GM12878 (cell line): ENCODE results near the gene CAPN7. TPM values are rescaled to one million over a fixed set of nuclear protein-coding genes. Genes with fewer than 3 reads are reported as not detected.

Source experiments
- ATAC-seq: fragments of 200-7000 bp; cut with Tn5 transposase; 3 replicates; pipeline ENCODE4 v1.9.1; 2020; ENCODE audit warnings: mild to moderate bottlenecking, moderate library complexity
- BruUV-seq: library from RNA; stranded (reverse); fragments of 400-500 nt; replicated peaks from 2 replicates; lab custom pipeline; 2021; lab: Mats Ljungman, UMichigan
- CTCF ChIA-PET: fragments of 300-600 bp; sonication (Branson Sonifier 250); formaldehyde crosslinking; extraction: SDS; loops from one replicate; lab custom pipeline; 2021; ENCODE audit warnings: inconsistent platforms; lab: Yijun Ruan, JAX
- POLR2A ChIA-PET: fragments of 350-600 bp; formaldehyde crosslinking; extraction: SDS; loops from one replicate; lab custom pipeline; 2021; ENCODE audit warnings: inconsistent platforms; lab: Charles Lee
- RAD21 ChIA-PET: fragments of 300-600 bp; sonication (Branson Sonifier 250); formaldehyde crosslinking; loops from one replicate; lab custom pipeline; 2023; ENCODE audit warnings: antibody characterized with exemption; ENCODE audit not compliant: unreplicated experiment; lab: Charles Lee
- SMC1A ChIA-PET: fragments of 300-600 bp; sonication (Branson Sonifier 250); formaldehyde crosslinking; loops from one replicate; lab custom pipeline; 2023; ENCODE audit not compliant: unreplicated experiment, uncharacterized antibody; lab: Charles Lee
- DNase-seq: peaks from one replicate; pipeline ENCODE4 v3.0.0-alpha.2; 2011; ENCODE audit warnings: low read depth, low spot score
- FAIRE-seq: peaks from 3 replicates; lab custom pipeline; 2011; peaks lifted over from hg19 to GRCh38; lab: Jason Lieb, UNC
- H2AFZ ChIP-seq: 2 replicates; pipeline ENCODE4 v1.6.0; 2011; ENCODE audit warnings: low read depth, low read length, control low read depth; ENCODE audit not compliant: control insufficient read depth
- H3K27ac ChIP-seq: 2 replicates; pipeline ENCODE4 v1.5.1; 2011; ENCODE audit warnings: control low read depth; ENCODE audit not compliant: control insufficient read depth, insufficient read depth
- H3K27me3 ChIP-seq, 2 experiments: replicated peaks in 1 of 2; 2 replicates each; pipeline versions ENCODE4 v1.6.0 to v1.6.1; 2011; ENCODE audit warnings: low read length in 1 of 2; ENCODE audit not compliant: control insufficient read depth in 2 of 2, insufficient read depth in 2 of 2
- H3K36me3 ChIP-seq, 2 experiments: 2 replicates each; pipeline ENCODE4 v1.5.1; 2011; ENCODE audit warnings: low read length in 1 of 2; ENCODE audit not compliant: control insufficient read depth in 2 of 2, insufficient read depth in 2 of 2
- H3K4me1 ChIP-seq: 2 replicates; pipeline ENCODE4 v1.6.1; 2011; ENCODE audit warnings: mild to moderate bottlenecking, low read length, moderate library complexity, mixed read lengths; ENCODE audit not compliant: control insufficient read depth, insufficient read depth
- H3K4me2 ChIP-seq: 2 replicates; pipeline ENCODE4 v1.6.0; 2011; ENCODE audit warnings: control low read depth; ENCODE audit not compliant: control insufficient read depth, insufficient read depth
- H3K4me3 ChIP-seq: fragments of 200-600 bp; sonication (generic); 2 replicates; pipeline ENCODE4 v1.5.1; 2016
- H3K79me2 ChIP-seq: 2 replicates; pipeline ENCODE4 v1.6.0; 2011; ENCODE audit warnings: low read length; ENCODE audit not compliant: control insufficient read depth, insufficient read depth
- H3K9ac ChIP-seq: 2 replicates; pipeline ENCODE4 v1.8.0; 2011; ENCODE audit warnings: low read length, control low read depth, mixed read lengths; ENCODE audit not compliant: control insufficient read depth, insufficient read depth
- H3K9me3 ChIP-seq: replicated peaks from 3 replicates; pipeline ENCODE4 v1.5.1; 2011; ENCODE audit warnings: mild to moderate bottlenecking, low read length; ENCODE audit not compliant: control insufficient read depth, insufficient read depth
- H4K20me1 ChIP-seq: 2 replicates; pipeline ENCODE4 v1.6.0; 2011; ENCODE audit not compliant: control insufficient read depth, insufficient read depth
- EGR1 ChIP-seq, 2 experiments: IDR thresholded peaks; 1 replicate in 1 of 2; 2 replicates in 1 of 2; pipeline ENCODE4 v1.6.1; 2011 to 2012; ENCODE audit warnings: low read depth in 2 of 2, low read length in 2 of 2, borderline replicate concordance in 1 of 2, mild to moderate bottlenecking in 1 of 2, moderate library complexity in 1 of 2
- EP300 ChIP-seq, 2 experiments: fragments of 150-350 bp in 1 of 2; IDR thresholded peaks; 2 replicates each; pipeline ENCODE4 v1.6.1; 2011 to 2012; ENCODE audit warnings: low read depth in 2 of 2, low read length in 2 of 2, borderline replicate concordance in 1 of 2, improper control_type of control experiment in 1 of 2, inconsistent platforms in 1 of 2; ENCODE audit not compliant: control insufficient read depth in 1 of 2
- ESRRA ChIP-seq: IDR thresholded peaks from 2 replicates; pipeline ENCODE4 v1.6.1; 2012; ENCODE audit warnings: mild to moderate bottlenecking, low read length, improper control_type of control experiment
- GATAD2B ChIP-seq: fragments of 450-650 bp; conservative IDR thresholded peaks from 2 replicates; pipeline ENCODE4 v1.6.1; 2017; ENCODE audit warnings: low read depth, mild to moderate bottlenecking, moderate library complexity
- IKZF1 ChIP-seq: fragments of 450-650 bp; conservative IDR thresholded peaks from 2 replicates; pipeline ENCODE4 v1.6.1; 2017; ENCODE audit warnings: antibody characterized with exemption, mild to moderate bottlenecking
- JUND ChIP-seq: IDR thresholded peaks from 2 replicates; pipeline ENCODE4 v1.6.1; 2012; ENCODE audit warnings: low read depth, mild to moderate bottlenecking, low read length, improper control_type of control experiment, moderate library complexity
- NRF1 ChIP-seq: conservative IDR thresholded peaks from 2 replicates; pipeline ENCODE4 v1.6.1; 2011; ENCODE audit warnings: mild to moderate bottlenecking, low read depth, low read length, improper control_type of control experiment
- STAT1 ChIP-seq: fragments of 450-650 bp; conservative IDR thresholded peaks from 2 replicates; pipeline ENCODE4 v1.6.1; 2014; ENCODE audit warnings: antibody characterized with exemption, mild to moderate bottlenecking
- SUPT20H ChIP-seq: IDR thresholded peaks from 2 replicates; pipeline ENCODE4 v1.6.1; 2011; ENCODE audit warnings: low read depth, mild to moderate bottlenecking, low read length, moderate library complexity, borderline replicate concordance; ENCODE audit not compliant: control insufficient read depth
- TARDBP ChIP-seq: IDR thresholded peaks from 2 replicates; pipeline ENCODE4 v1.6.1; 2016; ENCODE audit warnings: borderline replicate concordance
- YBX1 ChIP-seq: fragments of 450-650 bp; IDR thresholded peaks from 2 replicates; pipeline ENCODE4 v1.6.1; 2016; ENCODE audit warnings: antibody characterized with exemption
- WGBS: methylation state at CpG from one replicate; pipeline ENCODE4 v1.1.6; 2016; ENCODE audit warnings: low lambda C conversion rate; ENCODE audit not compliant: insufficient replicate concordance, insufficient coverage; ENCODE audit errors: missing lambda C conversion rate; 5-methylcytosine and 5-hydroxymethylcytosine counted together
- in situ Hi-C: fragments of 300-500 bp; cut with MboI; formaldehyde crosslinking; loops from 9 replicates; pipeline ENCODE4 v1.14.3; 2018; ENCODE audit warnings: mixed read lengths
- intact Hi-C: fragments of 100-400 bp; cut with micrococcal nuclease; formaldehyde crosslinking; loops from one replicate; pipeline ENCODE4 v1.14.2; 2022; ENCODE audit not compliant: unreplicated experiment
- polyA plus RNA-seq, 11 experiments: library from polyadenylated mRNA; depleted of rRNA in 4 of 11; unstranded in 6 of 11; stranded (reverse) in 5 of 11; fragments of >200 nt; fragmentation: Nextera tagmentation in 4 of 11; fragmentation: Illumina TruSeq in 1 of 11; extraction: Ambion mirVana in 4 of 11; extraction: Trizol in 1 of 11; gene quantifications; 1 replicate in 1 of 11; 2 replicates in 10 of 11; pipeline versions ENCODE4 v1.2.1 to v1.2.3, GENCODE V29; 2011 to 2016; ENCODE audit warnings: inconsistent platforms in 2 of 11, missing spikeins in 2 of 11, low read depth in 1 of 11
- total RNA-seq, 4 experiments: library from RNA; depleted of rRNA in 3 of 4; stranded (reverse); fragments of >200 nt in 3 of 4; fragmentation: Illumina TruSeq in 1 of 4; extraction: Trizol in 1 of 4; gene quantifications; 2 replicates each; pipeline versions ENCODE4 v1.2.1 to v1.2.3, GENCODE V29; 2013 to 2021
- TF ChIP-seq, protein P1 (sequence below): fragments of 450-650 bp; IDR thresholded peaks from 2 replicates; pipeline ENCODE4 v1.6.1; 2014; ENCODE audit warnings: mild to moderate bottlenecking
- TF ChIP-seq, protein P2 (sequence below): fragments of 450-650 bp; IDR thresholded peaks from 2 replicates; pipeline ENCODE4 v1.6.1; 2016; ENCODE audit warnings: mild to moderate bottlenecking

Gene CAPN7
- total and polyA plus RNA-seq, 10 of the 15 experiments (the other 5 are each of a cell fraction or from before 2014, with no cell fraction given), result 5.3 to 27.0 (median 18.2) TPM

DNA sequence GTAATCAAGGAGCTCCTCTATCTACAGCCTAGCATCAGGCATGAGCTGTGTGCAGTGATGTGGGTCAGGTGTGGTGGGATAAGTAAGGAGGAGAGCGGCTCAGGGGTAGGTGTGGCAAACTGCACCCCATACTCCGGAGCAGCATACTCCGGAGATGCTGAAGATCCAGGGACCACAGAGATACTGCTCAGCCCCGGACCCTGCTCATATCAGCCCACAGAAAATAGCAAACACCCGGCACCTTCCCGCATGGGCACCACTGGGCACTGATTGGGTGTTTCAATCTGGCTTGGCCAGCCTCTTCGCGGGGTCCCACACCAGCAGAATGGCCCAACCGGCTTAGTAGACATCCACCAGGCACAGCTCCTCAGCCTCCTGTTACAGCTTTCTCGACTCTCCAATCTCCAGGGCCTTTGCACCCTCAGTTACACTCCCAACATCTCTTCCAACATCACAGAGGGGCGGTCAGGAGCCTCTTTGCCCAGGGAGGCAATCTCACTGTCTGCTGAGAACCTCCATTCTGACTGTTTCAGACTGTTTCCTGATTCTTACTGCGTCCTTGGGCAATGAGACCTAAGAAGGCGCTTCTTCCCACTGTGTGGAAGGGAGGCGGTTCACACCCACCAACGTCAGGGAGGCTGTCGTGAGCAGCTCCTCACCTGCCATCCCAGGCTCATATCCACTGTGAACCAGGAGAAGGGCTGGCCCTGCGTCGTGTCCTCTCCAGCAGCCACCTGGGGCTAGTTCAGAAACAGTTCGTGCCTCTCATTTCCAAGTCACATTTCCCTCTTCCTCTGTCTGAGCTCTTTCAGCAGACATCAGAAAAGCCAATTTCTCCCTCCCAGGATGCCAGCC is 59.8 kb downstream of the CAPN7 start (continued):
- TF ChIP-seq, protein P1, sequence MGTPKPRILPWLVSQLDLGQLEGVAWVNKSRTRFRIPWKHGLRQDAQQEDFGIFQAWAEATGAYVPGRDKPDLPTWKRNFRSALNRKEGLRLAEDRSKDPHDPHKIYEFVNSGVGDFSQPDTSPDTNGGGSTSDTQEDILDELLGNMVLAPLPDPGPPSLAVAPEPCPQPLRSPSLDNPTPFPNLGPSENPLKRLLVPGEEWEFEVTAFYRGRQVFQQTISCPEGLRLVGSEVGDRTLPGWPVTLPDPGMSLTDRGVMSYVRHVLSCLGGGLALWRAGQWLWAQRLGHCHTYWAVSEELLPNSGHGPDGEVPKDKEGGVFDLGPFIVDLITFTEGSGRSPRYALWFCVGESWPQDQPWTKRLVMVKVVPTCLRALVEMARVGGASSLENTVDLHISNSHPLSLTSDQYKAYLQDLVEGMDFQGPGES, result no peak
- no peak for TF ChIP-seq EGR1 (IDR thresholded peaks at IDR 0.05; ENCODE audit: borderline replicate concordance in 1 of 2, low read depth in 2 of 2, low read length in 2 of 2)

DNA sequence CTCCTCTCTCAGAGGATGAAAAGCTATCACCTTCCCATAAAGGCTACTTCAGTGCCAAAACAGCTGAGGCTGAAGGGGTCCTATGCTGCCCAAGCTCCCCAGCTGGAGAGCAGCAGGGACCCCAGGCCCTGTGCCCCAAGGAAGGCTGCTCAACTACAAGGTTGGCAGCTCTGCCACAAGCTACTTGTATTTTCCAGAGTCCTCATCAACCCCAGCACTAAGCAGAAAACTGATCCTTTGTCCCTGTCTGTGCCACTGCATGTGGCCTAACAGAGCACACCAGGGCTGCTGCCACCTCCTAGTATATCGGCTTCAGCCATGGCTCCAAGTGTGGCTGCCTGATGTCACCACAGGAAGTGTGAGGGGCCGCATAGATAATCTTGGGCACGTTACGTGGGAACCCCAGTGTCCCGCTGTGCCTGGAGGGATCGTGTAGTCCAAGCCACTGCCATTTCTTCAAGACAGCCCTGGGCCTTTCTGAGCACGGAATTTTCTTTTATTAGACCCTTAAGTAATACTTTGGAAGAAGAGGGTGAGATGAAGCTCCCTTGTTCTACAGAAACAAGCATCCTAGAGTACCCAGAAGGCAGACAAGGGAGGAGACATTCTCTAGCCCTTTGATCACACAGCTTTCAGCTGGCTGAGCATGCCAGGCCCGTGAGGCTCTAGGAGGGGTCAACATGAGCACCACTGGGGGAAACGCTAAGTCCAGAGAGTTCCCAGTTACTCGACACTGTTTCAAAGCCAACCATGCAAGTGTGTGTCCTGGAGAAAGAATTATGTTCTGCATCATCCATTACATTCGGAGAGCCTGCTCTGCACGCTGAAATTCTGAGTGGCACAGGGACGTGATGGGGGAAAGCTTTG is 60.7 kb downstream of the CAPN7 start:
- Histone ChIP-seq H3K27me3 (no peaks in the 10 kb centered on the region), H3K4me1 (peaks cover 33% of the 10 kb centered on the region), H3K27ac (no peak overlapping the region), H2AFZ (no peak overlapping the region), H3K9ac (no peak overlapping the region), H3K4me3 (no peak overlapping the region), H3K4me2 (no peak overlapping the region), H3K36me3 (peaks cover 10 to 42% of the 10 kb centered on the region in 2 experiments), H3K9me3 (no peaks in the 10 kb centered on the region), H4K20me1 (no peaks in the 10 kb centered on the region), H3K79me2 (peaks cover 6% of the 10 kb centered on the region)
- DNase-seq (no peak), ATAC-seq (no peak), FAIRE-seq (no peak)
- intact Hi-C loops, result no loop called here
- 87% methylated on average over 13 of the region's 13 CpGs for WGBS
- in situ Hi-C loops, result loop anchor here (5.0 to 10.0 kb wide), 2 partner anchors 116 to 288 kb away; no protein-coding TSS in a partner anchor
- ChIA-PET RAD21 (interaction anchor here (0.6 to 10.2 kb wide), 16 partner anchors 10 to 290 kb away, joined by 3 to 143 read pairs (median 14); partner anchors contain the start of genes CAPN7 and SH3BP5), SMC1A (interaction anchor here (0.8 to 16.3 kb wide), 30 partner anchors 7 to 509 kb away, joined by 3 to 223 read pairs (median 8); partner anchors contain the start of genes CAPN7 and SH3BP5), CTCF (interaction anchor here (0.8 to 11.8 kb wide), 27 partner anchors 10 to 291 kb away, joined by 3 to 302 read pairs (median 17); partner anchors contain the start of genes CAPN7 and SH3BP5), POLR2A (interaction anchor here (0.9 to 2.4 kb wide), 2 partner anchors 14 to 138 kb away, joined by 3 to 10 read pairs; no protein-coding TSS in a partner anchor)
- no TSS peak for BruUV-seq
- TF ChIP-seq TARDBP (no peak), GATAD2B (no peak), SUPT20H (no peak), EP300 (IDR thresholded peaks at IDR 0.05; ENCODE audit: borderline replicate concordance in 1 of 2, control insufficient read depth in 1 of 2, low read depth in 2 of 2, low read length in 2 of 2) (no peak), YBX1 (no peak), NRF1 (no peak), STAT1 (no peak), JUND (no peak), IKZF1 (no peak), ESRRA (no peak)
- TF ChIP-seq, protein P2, sequence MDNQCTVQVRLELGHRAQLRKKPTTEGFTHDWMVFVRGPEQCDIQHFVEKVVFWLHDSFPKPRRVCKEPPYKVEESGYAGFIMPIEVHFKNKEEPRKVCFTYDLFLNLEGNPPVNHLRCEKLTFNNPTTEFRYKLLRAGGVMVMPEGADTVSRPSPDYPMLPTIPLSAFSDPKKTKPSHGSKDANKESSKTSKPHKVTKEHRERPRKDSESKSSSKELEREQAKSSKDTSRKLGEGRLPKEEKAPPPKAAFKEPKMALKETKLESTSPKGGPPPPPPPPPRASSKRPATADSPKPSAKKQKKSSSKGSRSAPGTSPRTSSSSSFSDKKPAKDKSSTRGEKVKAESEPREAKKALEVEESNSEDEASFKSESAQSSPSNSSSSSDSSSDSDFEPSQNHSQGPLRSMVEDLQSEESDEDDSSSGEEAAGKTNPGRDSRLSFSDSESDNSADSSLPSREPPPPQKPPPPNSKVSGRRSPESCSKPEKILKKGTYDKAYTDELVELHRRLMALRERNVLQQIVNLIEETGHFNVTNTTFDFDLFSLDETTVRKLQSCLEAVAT, result no peak
